Measurements from ENCODE around the gene LCN6. TPM values are rescaled to one million over a fixed set of nuclear protein-coding genes. Genes with fewer than 3 reads are reported as not detected.

Gene LCN6
- total RNA-seq, 1 experiment from 2014 or later = not detected

DNA sequence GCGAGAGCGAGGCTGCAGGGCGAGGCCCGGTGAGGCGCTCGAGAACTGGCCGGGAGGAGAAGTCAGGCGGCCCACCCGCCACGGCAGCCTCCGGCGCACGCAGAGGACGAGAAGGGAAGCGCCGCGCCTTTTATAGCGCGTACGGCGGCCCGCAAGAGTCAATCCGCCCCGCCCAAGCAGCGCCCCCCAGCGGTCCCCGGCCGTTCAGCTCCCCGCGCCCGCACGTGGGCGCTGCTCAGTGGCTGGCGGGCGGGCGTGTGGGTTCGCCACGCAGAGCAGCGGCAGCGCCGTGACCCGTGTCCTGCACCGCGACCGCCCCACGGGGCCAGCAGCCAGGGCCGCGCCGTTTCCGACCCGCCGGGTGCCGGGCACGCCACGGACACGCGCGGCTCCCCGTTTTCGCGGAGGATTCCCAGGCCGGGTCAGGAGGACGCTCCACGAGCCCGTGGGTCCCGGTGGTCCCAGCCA lies 20.2 kb downstream of the LCN6 start:
- ChIA-PET POLR2A (interaction anchor here (0.5 to 2.7 kb wide), 11 partner anchors 13 to 633 kb away, joined by 3 to 8 read pairs (median 4); partner anchors contain the start of gene NACC2), CTCF (interaction anchor here (0.5 to 2.0 kb wide), 7 partner anchors 9 to 587 kb away, joined by 3 to 12 read pairs (median 4); partner anchors contain the start of gene LCN10)
- intact Hi-C loops (cut with micrococcal nuclease; ENCODE audit: unreplicated experiment) = loop anchor here (2.0 kb wide), 1 partner anchor 63 kb away; the partner anchor contains the start of gene TMEM141
- Histone ChIP-seq H3K4me3 (ENCODE audit: low read depth, low read length) (peak overlapping the region; percentile 99), H3K36me3 (ENCODE audit: control insufficient read depth, insufficient read depth, low read length) (peaks cover 17% of the 10 kb centered on the region), H3K27me3 (replicated peaks; ENCODE audit: control insufficient read depth, insufficient read depth, low read length) (no peaks in the 10 kb centered on the region), H3K9me3 (no peaks in the 10 kb centered on the region), H3K4me1 (peaks cover 17% of the 10 kb centered on the region)
- Mint-ChIP-seq H3K27ac (ENCODE audit: unreplicated experiment) (peak overlapping the region; percentile 100), H3K36me3 (ENCODE audit: insufficient read depth, unreplicated experiment) (peaks cover 66% of the 10 kb centered on the region), H3K4me1 (ENCODE audit: low read depth, unreplicated experiment) (peaks cover 10% of the 10 kb centered on the region), H3K4me3 (ENCODE audit: unreplicated experiment) (peak overlapping the region; percentile 97), H3K27me3 (ENCODE audit: insufficient read depth, unreplicated experiment) (no peaks in the 10 kb centered on the region), H3K9me3 (ENCODE audit: unreplicated experiment) (no peaks in the 10 kb centered on the region)
- no TSS peak for BruUV-seq (replicated peaks)
- peak; percentile 88 to 95 for DNase-seq
- TF ChIP-seq, protein P1, sequence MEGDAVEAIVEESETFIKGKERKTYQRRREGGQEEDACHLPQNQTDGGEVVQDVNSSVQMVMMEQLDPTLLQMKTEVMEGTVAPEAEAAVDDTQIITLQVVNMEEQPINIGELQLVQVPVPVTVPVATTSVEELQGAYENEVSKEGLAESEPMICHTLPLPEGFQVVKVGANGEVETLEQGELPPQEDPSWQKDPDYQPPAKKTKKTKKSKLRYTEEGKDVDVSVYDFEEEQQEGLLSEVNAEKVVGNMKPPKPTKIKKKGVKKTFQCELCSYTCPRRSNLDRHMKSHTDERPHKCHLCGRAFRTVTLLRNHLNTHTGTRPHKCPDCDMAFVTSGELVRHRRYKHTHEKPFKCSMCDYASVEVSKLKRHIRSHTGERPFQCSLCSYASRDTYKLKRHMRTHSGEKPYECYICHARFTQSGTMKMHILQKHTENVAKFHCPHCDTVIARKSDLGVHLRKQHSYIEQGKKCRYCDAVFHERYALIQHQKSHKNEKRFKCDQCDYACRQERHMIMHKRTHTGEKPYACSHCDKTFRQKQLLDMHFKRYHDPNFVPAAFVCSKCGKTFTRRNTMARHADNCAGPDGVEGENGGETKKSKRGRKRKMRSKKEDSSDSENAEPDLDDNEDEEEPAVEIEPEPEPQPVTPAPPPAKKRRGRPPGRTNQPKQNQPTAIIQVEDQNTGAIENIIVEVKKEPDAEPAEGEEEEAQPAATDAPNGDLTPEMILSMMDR (IDR thresholded peaks at IDR 0.05; ENCODE audit: insufficient read depth in 1 of 2, low read depth in 1 of 2, low read length in 1 of 2, severe bottlenecking in 1 of 2, unreplicated experiment in 1 of 2) = peak; percentile 83 to 89

DNA sequence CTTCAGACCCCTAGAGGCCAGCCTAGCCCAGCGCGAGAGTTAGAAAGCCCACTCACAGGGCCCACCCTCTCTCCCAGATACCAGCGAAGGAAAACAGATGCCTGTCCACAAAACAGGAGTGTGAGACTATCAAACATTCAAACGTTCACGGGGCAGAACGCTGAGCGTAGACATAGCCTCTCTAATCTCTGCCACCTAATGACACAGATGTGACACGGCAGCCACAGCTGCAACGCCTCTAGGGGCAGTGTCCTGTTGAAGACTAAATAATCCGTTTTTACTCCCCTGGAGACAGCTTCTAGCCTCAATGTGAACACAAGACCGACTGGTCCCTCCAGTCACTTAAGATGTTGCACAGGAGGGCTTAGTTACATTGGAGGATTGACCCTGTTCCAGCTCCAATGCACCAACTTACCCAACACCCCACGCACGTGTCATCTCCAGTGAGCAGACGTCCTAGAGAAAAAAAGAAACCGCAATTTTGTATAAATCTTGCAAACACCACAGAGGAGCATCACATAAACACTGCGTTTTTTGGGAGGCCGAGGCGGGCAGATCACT lies 21.6 kb downstream of the LCN6 start:
- peak overlapping the region; percentile 99 for H3K4me3 ChIP-seq (ENCODE audit: low read depth, low read length)
- Mint-ChIP-seq H3K27me3 (ENCODE audit: insufficient read depth, unreplicated experiment) (no peaks in the 10 kb centered on the region), H3K4me3 (ENCODE audit: unreplicated experiment) (peak overlapping the region; percentile 97), H3K4me1 (ENCODE audit: low read depth, unreplicated experiment) (peaks cover 10% of the 10 kb centered on the region), H3K36me3 (ENCODE audit: insufficient read depth, unreplicated experiment) (peaks cover 74% of the 10 kb centered on the region), H3K27ac (ENCODE audit: unreplicated experiment) (peak overlapping the region; percentile 100), H3K9me3 (ENCODE audit: unreplicated experiment) (no peaks in the 10 kb centered on the region)
- DNase-seq = peak in 1 of 2 experiments; percentile 49
- no TSS peak for BruUV-seq (replicated peaks)
- H3K27me3 ChIP-seq (replicated peaks; ENCODE audit: control insufficient read depth, insufficient read depth, low read length) = no peaks in the 10 kb centered on the region
- H3K9me3 ChIP-seq = no peaks in the 10 kb centered on the region
- peaks cover 17% of the 10 kb centered on the region for H3K4me1 ChIP-seq
- ChIA-PET POLR2A (no interaction called here), CTCF (interaction anchor here (0.6 to 2.0 kb wide), 6 partner anchors 12 to 205 kb away, joined by 3 to 12 read pairs (median 4); partner anchors contain the start of genes LCN10 and RABL6)
- TF ChIP-seq, protein P1 (IDR thresholded peaks at IDR 0.05; ENCODE audit: insufficient read depth in 1 of 2, low read depth in 1 of 2, low read length in 1 of 2, severe bottlenecking in 1 of 2, unreplicated experiment in 1 of 2) = peak; percentile 30 to 65
- H3K36me3 ChIP-seq (ENCODE audit: control insufficient read depth, insufficient read depth, low read length) = peaks cover 17% of the 10 kb centered on the region
- intact Hi-C loops (cut with micrococcal nuclease; ENCODE audit: unreplicated experiment) = loop anchor here (1.0 kb wide), 1 partner anchor 28 kb away; no protein-coding TSS in a partner anchor

DNA sequence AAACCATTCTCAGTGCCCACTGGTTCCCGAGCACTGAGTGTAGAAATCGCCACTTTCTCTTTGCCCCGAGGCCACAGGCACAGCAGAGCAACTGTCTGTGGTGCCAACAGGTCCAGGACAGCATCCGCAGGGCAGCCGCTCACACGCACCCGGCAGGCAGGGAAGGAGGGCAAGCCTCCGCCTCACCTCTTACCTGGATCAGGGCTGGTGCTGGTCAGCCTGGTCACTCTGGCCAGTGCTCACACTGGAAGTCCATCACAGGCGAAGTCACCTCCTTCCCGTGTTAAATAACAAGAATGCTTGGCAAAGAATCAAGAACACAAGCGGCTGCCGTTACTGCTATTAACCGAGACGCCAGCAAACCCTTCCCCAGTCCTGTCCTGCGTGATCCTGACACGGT lies 22.2 kb downstream of the LCN6 start:
- no peaks in the 10 kb centered on the region for H3K9me3 ChIP-seq
- no peaks in the 10 kb centered on the region for H3K27me3 ChIP-seq (replicated peaks; ENCODE audit: control insufficient read depth, insufficient read depth, low read length)
- no peaks in the 10 kb centered on the region for H3K27me3 Mint-ChIP-seq (ENCODE audit: insufficient read depth, unreplicated experiment)
- no peaks in the 10 kb centered on the region for H3K9me3 Mint-ChIP-seq (ENCODE audit: unreplicated experiment)
- no peak for DNase-seq
- H3K4me1 Mint-ChIP-seq (ENCODE audit: low read depth, unreplicated experiment) = peaks cover 10% of the 10 kb centered on the region
- H3K36me3 Mint-ChIP-seq (ENCODE audit: insufficient read depth, unreplicated experiment) = peaks cover 80% of the 10 kb centered on the region
- ChIA-PET CTCF (interaction anchor here (0.7 kb wide), 1 partner anchor 13 kb away, joined by 4 read pairs; no protein-coding TSS in a partner anchor), POLR2A (no interaction called here)
- peak overlapping the region; percentile 100 for H3K27ac Mint-ChIP-seq (ENCODE audit: unreplicated experiment)
- intact Hi-C loops (cut with micrococcal nuclease; ENCODE audit: unreplicated experiment) = loop anchor here (1.0 kb wide), 1 partner anchor 28 kb away; no protein-coding TSS in a partner anchor
- H3K4me3 ChIP-seq (ENCODE audit: low read depth, low read length) = peak overlapping the region; percentile 99
- H3K4me3 Mint-ChIP-seq (ENCODE audit: unreplicated experiment) = peak overlapping the region; percentile 97
- H3K4me1 ChIP-seq = peaks cover 17% of the 10 kb centered on the region
- no TSS peak for BruUV-seq (replicated peaks)
- peaks cover 17% of the 10 kb centered on the region for H3K36me3 ChIP-seq (ENCODE audit: control insufficient read depth, insufficient read depth, low read length)
- TF ChIP-seq, protein P1 (IDR thresholded peaks at IDR 0.05; ENCODE audit: insufficient read depth in 1 of 2, low read depth in 1 of 2, low read length in 1 of 2, severe bottlenecking in 1 of 2, unreplicated experiment in 1 of 2) = no peak
